SK-MEL-5 (cell line): Measurements from ENCODE around the gene EMX2. TPM values are rescaled to one million over a fixed set of nuclear protein-coding genes. Genes with fewer than 3 reads are reported as not detected.
"Not testable (repeated sequence)": the region's sequence is repeated elsewhere in the genome, so short reads cannot be mapped to it uniquely, and the experiment has no call there.

Experiments
- DNase-seq: peaks from one replicate; pipeline ENCODE4 v3.0.0-alpha.2; 2016; ENCODE audit warnings: low read depth, low spot score
- in situ Hi-C: cut with HindIII; loops from 2 replicates; pipeline ENCODE4 v1.10.0; 2016; ENCODE audit warnings: low sequenced_read_pairs, high pct_unique_total_duplicates, low pct_unique_long_range_greater_than_20kb
- polyA plus RNA-seq, 2 experiments: library from polyadenylated mRNA; depleted of rRNA; stranded (reverse); fragments of >200 nt; gene quantifications; 2 replicates each; pipeline ENCODE4 v1.2.3, GENCODE V29; 2015
- total RNA-seq: library from RNA; depleted of rRNA; stranded (reverse); fragments of >200 nt; shearing (Covaris generic); gene quantifications from 2 replicates; pipeline ENCODE4 v1.2.3, GENCODE V29; 2014; rRNA removed

Gene EMX2
- total RNA-seq, result 0.13 TPM in 1 of 2 replicates, not detected in the other
- 0.35 and 0.70 TPM in 2 replicates for polyA plus RNA-seq (2015; cell fraction: cytosol; rRNA removed)
- polyA plus RNA-seq (2015; cell fraction: nucleus; rRNA removed), result 0.14 TPM in 1 of 2 replicates, not detected in the other

- no peak for DNase-seq
- in situ Hi-C loops, result no loop called here
Measured at GRCh38 chr10:117542706-117543224, at the start of gene EMX2. EMX2 (plus strand) TSS chr10:117542746; CDS start chr10:117543268, 522 bp downstream.

GRCh38 chr10:117496031-117496430 is 46.5 kb upstream of the EMX2 start:
- no peak for DNase-seq
- in situ Hi-C loops, result no loop called here

- peak; percentile 82 for DNase-seq
- in situ Hi-C loops, result no loop called here
Measured at GRCh38 chr10:117496616-117497028, 45.9 kb upstream of the EMX2 start.

GRCh38 chr10:117497736-117498135 is 44.8 kb upstream of the EMX2 start:
- in situ Hi-C loops, result no loop called here

GRCh38 chr10:117499248-117500105 is 43.1 kb upstream of the EMX2 start:
- in situ Hi-C loops, result no loop called here

More at GRCh38 chr10:117497736-117498135, 44.8 kb upstream of the EMX2 start:
- DNase-seq, result no peak

GRCh38 chr10:117500456-117500855 is 42.1 kb upstream of the EMX2 start:
- DNase-seq, result no peak
- in situ Hi-C loops, result no loop called here

More at GRCh38 chr10:117499248-117500105, 43.1 kb upstream of the EMX2 start:
- no peak for DNase-seq

GRCh38 chr10:117501460-117502035 is 41.0 kb upstream of the EMX2 start:
- in situ Hi-C loops, result no loop called here
- DNase-seq, result no peak

DNA sequence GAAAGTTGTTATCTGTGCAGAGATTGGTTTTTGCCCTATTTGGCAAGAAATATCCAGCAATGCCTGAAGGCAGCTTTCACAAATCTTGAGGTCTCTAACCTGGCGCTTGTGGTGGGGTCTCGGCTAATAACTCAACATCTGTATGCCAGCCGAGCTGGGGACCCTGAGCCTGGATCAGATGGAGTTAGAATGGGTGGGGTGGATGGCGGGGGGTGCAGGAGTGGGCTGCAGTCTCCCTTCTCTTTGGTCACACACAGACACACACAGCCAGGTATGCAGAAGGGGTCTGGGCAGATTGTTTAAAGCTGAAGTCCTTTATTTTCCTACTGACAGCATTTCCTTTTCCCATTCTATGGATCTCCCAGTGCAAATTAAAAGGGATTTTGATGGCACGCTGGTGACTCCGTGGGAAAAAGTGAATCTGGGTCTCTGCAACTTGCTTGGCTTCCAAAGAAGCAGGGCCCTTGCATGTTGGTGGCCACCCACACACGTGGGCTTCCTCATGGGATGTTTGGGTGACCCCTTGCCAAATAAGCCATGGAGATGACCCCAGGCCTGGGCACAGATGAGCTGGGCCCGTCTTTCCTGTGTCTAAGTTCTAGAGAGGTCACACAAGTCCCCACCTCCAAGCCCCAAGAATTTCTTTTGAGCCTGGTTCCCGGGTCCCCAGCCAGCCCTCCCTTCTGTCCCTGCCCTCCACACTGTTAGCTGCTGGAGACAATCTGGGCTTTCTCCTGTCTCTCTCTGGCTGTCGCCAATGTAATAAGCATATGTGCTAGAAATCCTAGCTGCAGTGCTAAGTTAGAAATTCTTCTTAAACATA is 39.9 kb upstream of the EMX2 start:
- DNase-seq, result no peak
- in situ Hi-C loops, result no loop called here

DNA sequence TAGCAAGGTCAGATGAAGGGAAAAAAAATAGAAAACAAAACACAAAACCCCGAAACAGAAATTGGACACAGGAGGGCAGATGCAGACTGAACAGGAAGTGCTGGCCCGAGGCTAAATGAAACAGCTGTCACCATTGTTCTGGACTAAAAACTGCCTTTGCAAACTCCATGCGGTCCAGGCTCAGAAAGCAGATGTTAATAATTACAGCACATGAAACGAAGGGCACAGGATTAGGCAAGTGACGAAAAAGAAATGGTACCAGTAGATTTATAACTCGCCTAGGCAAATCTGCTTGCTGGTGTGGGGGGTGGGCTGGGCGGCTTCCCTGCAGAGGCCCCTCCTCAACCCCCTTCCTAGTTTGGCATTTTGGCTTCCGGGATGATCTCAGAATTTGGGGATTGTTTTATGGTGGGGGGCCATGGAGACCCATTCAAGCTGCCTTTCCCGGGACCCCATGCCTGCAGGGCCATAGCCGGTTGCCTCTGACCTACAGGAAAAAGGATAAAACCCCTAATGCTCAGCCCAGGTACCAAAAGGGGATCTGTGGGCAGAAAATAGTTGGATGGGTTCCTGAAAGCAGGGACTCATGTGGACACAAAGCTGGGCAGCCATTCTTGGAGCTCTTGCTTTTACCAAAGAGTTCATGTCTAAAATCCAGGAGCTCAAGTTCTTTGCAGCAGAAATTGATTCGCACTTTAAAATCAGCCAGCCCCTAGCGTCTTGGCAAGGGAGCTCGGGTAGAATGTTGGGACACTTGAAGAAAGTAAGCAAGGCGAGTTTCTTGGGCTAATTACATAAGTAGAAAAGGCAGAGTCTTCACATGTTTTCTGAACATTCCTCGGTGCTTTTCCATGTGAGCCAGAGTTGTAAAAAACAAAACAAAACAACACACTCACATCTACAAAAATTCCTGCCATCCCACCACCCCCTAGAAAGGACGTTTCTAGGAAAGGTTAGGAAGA is 39.0 kb upstream of the EMX2 start:
- peak; percentile 23 for DNase-seq
- in situ Hi-C loops, result no loop called here

DNA sequence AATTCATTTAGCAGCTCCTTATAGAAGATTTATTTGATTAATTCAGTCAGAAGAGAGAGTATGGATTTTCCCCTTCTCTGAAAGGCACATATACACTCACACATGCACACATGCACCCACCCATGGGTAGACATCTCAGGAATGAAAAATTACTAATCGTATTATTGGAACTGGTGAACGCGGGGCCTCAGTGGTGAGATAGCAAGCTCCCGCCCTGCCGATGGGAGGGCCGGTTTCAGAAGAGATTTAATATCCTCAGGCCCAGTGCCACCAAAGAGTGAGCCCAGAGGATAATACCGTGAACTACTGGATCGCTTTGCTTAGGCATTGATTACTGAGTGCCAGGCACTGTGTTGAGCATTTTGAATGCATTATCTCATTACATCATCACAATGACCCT is 38.0 kb upstream of the EMX2 start:
- in situ Hi-C loops, result no loop called here

GRCh38 chr10:117507081-117507480 is 35.5 kb upstream of the EMX2 start:
- DNase-seq, in situ Hi-C loops: not testable (repeated sequence)

More for the DNA sequence above, 38.0 kb upstream of the EMX2 start:
- no peak for DNase-seq

- in situ Hi-C loops, result no loop called here
Measured at GRCh38 chr10:117509573-117509972, 33.0 kb upstream of the EMX2 start.

GRCh38 chr10:117511601-117512390 is 30.8 kb upstream of the EMX2 start:
- in situ Hi-C loops, result no loop called here
- no peak for DNase-seq

More at GRCh38 chr10:117509573-117509972, 33.0 kb upstream of the EMX2 start:
- DNase-seq, result no peak

DNA sequence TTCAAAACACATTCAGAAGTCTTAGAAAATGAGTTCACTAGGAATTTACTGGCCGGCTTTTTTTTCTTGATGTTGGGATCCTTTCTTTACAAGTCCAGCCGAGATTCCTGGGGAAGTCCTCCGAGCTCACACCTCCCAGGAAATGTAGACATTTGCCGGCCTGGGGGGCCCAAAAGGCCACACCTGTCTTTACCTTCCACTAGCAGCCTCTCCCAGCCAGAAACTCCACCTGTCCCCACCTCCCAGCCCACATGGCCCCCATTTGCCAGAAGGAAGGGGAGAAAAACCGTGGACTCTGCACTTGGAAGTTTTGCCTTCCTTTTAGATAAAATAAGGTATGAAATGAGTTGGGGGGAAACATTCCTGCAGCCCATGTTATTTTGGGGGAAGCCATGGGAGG is 27.6 kb upstream of the EMX2 start:
- DNase-seq, result no peak
- in situ Hi-C loops, result no loop called here

GRCh38 chr10:117516681-117517080 is 25.9 kb upstream of the EMX2 start:
- in situ Hi-C loops, result no loop called here
- no peak for DNase-seq

GRCh38 chr10:117518246-117518645 is 24.3 kb upstream of the EMX2 start:
- in situ Hi-C loops, result no loop called here
- no peak for DNase-seq
